HepG2 (cell line): ENCODE measurements around the gene FHIT. TPM values are rescaled to one million over a fixed set of nuclear protein-coding genes. Genes with fewer than 3 reads are reported as not detected.

Experiments
- FOSL2 ChIP-seq: sonication (generic); formaldehyde crosslinking; IDR thresholded peaks from 2 replicates; pipeline ENCODE4 v1.4.0; 2020; ENCODE audit warnings: missing genetic modification reagents
- FOXA3 ChIP-seq: IDR thresholded peaks from 2 replicates; pipeline ENCODE4 v1.6.1; 2016; ENCODE audit warnings: missing genetic modification reagents, missing compliant biosample characterization
- HNF4A ChIP-seq: sonication (generic); formaldehyde crosslinking; IDR thresholded peaks from 2 replicates; pipeline ENCODE4 v1.4.0; 2020; ENCODE audit warnings: missing genetic modification reagents
- KLF16 ChIP-seq, 2 experiments: sonication (generic) in 1 of 2; formaldehyde crosslinking in 1 of 2; IDR thresholded peaks; 2 replicates each; pipeline versions ENCODE4 v1.6.1 to v1.8.0; 2016 to 2023; ENCODE audit warnings: missing genetic modification reagents in 2 of 2, missing compliant biosample characterization in 1 of 2
- LCORL ChIP-seq, 2 experiments: fragments of 450-650 bp in 1 of 2; sonication (generic) in 1 of 2; formaldehyde crosslinking in 1 of 2; IDR thresholded peaks; 2 replicates each; pipeline versions ENCODE4 v1.5.0 to v1.6.1; 2017 to 2020; ENCODE audit warnings: antibody characterized with exemption in 1 of 2, missing genetic modification reagents in 1 of 2
- POGZ ChIP-seq: sonication (generic); formaldehyde crosslinking; IDR thresholded peaks from 2 replicates; pipeline ENCODE4 v1.4.0; 2020; ENCODE audit warnings: mild to moderate bottlenecking, missing genetic modification reagents
- SALL1 ChIP-seq: sonication (generic); formaldehyde crosslinking; IDR thresholded peaks from 2 replicates; pipeline ENCODE4 v1.8.0; 2022; ENCODE audit warnings: mild to moderate bottlenecking, missing genetic modification reagents
- SPEN ChIP-seq: sonication (generic); formaldehyde crosslinking; IDR thresholded peaks from 2 replicates; pipeline ENCODE4 v1.5.1; 2020; ENCODE audit warnings: low read depth, mild to moderate bottlenecking, missing genetic modification reagents
- ZNF12 ChIP-seq: sonication (generic); formaldehyde crosslinking; IDR thresholded peaks from 2 replicates; pipeline ENCODE4 v1.5.0; 2020; ENCODE audit warnings: missing genetic modification reagents
- ZNF124 ChIP-seq: sonication (generic); formaldehyde crosslinking; IDR thresholded peaks from 2 replicates; pipeline ENCODE4 v1.4.0; 2020; ENCODE audit warnings: missing genetic modification reagents
- ZNF224 ChIP-seq: sonication (generic); formaldehyde crosslinking; IDR thresholded peaks from 2 replicates; pipeline ENCODE4 v1.5.0; 2020; ENCODE audit warnings: mild to moderate bottlenecking, missing genetic modification reagents
- ZNF225 ChIP-seq: sonication (generic); formaldehyde crosslinking; IDR thresholded peaks from 2 replicates; pipeline ENCODE4 v1.4.0; 2020; ENCODE audit warnings: mild to moderate bottlenecking, missing genetic modification reagents
- ZNF33B ChIP-seq: sonication (generic); formaldehyde crosslinking; IDR thresholded peaks from 2 replicates; pipeline ENCODE4 v1.5.1; 2020; ENCODE audit warnings: mild to moderate bottlenecking, missing genetic modification reagents
- ZNF343 ChIP-seq: sonication (generic); formaldehyde crosslinking; IDR thresholded peaks from 2 replicates; pipeline ENCODE4 v1.4.0; 2020; ENCODE audit warnings: mild to moderate bottlenecking, missing genetic modification reagents
- polyA plus RNA-seq, 8 experiments: library from polyadenylated mRNA; depleted of rRNA in 3 of 8; stranded (reverse) in 7 of 8; unstranded in 1 of 8; fragments of >200 nt; fragmentation: Illumina TruSeq in 4 of 8; extraction: Trizol in 4 of 8; gene quantifications; 2 replicates each; pipeline versions ENCODE4 v1.2.1 to v1.2.3, GENCODE V29; 2011 to 2016; ENCODE audit warnings: low read depth in 4 of 8, missing spikeins in 1 of 8, mixed read lengths in 1 of 8; ENCODE audit not compliant: insufficient read depth in 1 of 8
- total RNA-seq, 5 experiments: library from RNA; depleted of rRNA; stranded (reverse); fragments of >200 nt; fragmentation: Illumina TruSeq; extraction: Trizol; gene quantifications; 2 replicates each; pipeline ENCODE4 v1.2.3, GENCODE V29; 2016; ENCODE audit warnings: low read depth in 1 of 5
- TF ChIP-seq, protein P1 (sequence below): sonication (generic); formaldehyde crosslinking; IDR thresholded peaks from 2 replicates; pipeline ENCODE4 v1.4.0; 2020; ENCODE audit warnings: missing genetic modification reagents
- TF ChIP-seq, protein P2 (sequence below): sonication (generic); formaldehyde crosslinking; IDR thresholded peaks from 2 replicates; pipeline ENCODE4 v1.5.0; 2020; ENCODE audit warnings: missing genetic modification reagents
- TF ChIP-seq, protein P3 (sequence below): sonication (generic); formaldehyde crosslinking; IDR thresholded peaks from 2 replicates; pipeline ENCODE4 v1.5.1; 2020; ENCODE audit warnings: mild to moderate bottlenecking, missing genetic modification reagents, moderate library complexity
- TF ChIP-seq, protein P4 (sequence below): sonication (generic); formaldehyde crosslinking; IDR thresholded peaks from 2 replicates; pipeline ENCODE4 v1.4.0; 2020; ENCODE audit warnings: missing genetic modification reagents

Gene FHIT
- total and polyA plus RNA-seq, 2 of the 13 experiments (the other 11 are each of a cell fraction or from before 2014, with no cell fraction given), result 4.0 to 4.6 TPM

DNA sequence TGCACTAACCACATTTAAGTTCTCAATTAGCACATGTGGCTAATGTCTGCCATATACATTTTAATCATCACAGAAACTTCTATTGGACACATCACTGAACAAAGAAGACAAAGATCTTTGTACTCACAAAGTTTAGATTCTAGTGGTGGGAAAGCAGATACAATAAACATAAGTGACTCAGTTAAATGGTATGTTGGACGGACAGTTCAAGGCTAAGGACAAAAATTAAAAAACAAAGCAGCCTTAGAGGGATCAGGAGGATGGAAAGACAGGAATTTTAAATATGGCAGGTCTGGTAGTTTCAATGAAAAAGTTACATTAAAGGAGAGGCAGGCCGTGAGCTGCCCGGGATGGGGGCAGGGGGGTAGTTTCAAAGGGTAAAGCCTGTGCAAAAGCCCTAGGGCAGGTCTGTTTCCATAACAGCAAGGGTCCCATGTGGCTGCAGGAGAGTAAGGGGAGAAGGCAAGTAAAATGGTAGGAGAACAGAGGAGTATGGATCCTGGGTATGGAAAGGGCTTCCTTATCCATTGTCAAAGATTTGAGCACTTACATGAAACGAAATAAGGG lies 220.7 kb downstream of the FHIT start (continued):
- TF ChIP-seq, protein P1, sequence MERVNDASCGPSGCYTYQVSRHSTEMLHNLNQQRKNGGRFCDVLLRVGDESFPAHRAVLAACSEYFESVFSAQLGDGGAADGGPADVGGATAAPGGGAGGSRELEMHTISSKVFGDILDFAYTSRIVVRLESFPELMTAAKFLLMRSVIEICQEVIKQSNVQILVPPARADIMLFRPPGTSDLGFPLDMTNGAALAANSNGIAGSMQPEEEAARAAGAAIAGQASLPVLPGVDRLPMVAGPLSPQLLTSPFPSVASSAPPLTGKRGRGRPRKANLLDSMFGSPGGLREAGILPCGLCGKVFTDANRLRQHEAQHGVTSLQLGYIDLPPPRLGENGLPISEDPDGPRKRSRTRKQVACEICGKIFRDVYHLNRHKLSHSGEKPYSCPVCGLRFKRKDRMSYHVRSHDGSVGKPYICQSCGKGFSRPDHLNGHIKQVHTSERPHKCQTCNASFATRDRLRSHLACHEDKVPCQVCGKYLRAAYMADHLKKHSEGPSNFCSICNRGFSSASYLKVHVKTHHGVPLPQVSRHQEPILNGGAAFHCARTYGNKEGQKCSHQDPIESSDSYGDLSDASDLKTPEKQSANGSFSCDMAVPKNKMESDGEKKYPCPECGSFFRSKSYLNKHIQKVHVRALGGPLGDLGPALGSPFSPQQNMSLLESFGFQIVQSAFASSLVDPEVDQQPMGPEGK (CRISPR knock-in tag), result peak; percentile 37; the same call in 1 of the 2 replicates
- TF ChIP-seq ZNF33B, result no peak
- TF ChIP-seq, protein P2, sequence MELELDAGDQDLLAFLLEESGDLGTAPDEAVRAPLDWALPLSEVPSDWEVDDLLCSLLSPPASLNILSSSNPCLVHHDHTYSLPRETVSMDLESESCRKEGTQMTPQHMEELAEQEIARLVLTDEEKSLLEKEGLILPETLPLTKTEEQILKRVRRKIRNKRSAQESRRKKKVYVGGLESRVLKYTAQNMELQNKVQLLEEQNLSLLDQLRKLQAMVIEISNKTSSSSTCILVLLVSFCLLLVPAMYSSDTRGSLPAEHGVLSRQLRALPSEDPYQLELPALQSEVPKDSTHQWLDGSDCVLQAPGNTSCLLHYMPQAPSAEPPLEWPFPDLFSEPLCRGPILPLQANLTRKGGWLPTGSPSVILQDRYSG (CRISPR knock-in tag), result no peak
- TF ChIP-seq POGZ (CRISPR knock-in tag), result peak; percentile 83; the same call in 1 of the 2 replicates
- no peak for TF ChIP-seq ZNF224 (CRISPR knock-in tag)
- TF ChIP-seq HNF4A, result peak; percentile 49; the same call in 1 of the 2 replicates
- peak; percentile 84 for TF ChIP-seq FOSL2 (CRISPR knock-in tag)
- peak in 1 of 2 experiments; percentile 39; a peak in 1 of 4 replicates for TF ChIP-seq KLF16 (CRISPR knock-in tag; IDR thresholded peaks at IDR 0.05)
- TF ChIP-seq ZNF225 (CRISPR knock-in tag), result no peak
- TF ChIP-seq ZNF124, result no peak
- TF ChIP-seq, protein P3, sequence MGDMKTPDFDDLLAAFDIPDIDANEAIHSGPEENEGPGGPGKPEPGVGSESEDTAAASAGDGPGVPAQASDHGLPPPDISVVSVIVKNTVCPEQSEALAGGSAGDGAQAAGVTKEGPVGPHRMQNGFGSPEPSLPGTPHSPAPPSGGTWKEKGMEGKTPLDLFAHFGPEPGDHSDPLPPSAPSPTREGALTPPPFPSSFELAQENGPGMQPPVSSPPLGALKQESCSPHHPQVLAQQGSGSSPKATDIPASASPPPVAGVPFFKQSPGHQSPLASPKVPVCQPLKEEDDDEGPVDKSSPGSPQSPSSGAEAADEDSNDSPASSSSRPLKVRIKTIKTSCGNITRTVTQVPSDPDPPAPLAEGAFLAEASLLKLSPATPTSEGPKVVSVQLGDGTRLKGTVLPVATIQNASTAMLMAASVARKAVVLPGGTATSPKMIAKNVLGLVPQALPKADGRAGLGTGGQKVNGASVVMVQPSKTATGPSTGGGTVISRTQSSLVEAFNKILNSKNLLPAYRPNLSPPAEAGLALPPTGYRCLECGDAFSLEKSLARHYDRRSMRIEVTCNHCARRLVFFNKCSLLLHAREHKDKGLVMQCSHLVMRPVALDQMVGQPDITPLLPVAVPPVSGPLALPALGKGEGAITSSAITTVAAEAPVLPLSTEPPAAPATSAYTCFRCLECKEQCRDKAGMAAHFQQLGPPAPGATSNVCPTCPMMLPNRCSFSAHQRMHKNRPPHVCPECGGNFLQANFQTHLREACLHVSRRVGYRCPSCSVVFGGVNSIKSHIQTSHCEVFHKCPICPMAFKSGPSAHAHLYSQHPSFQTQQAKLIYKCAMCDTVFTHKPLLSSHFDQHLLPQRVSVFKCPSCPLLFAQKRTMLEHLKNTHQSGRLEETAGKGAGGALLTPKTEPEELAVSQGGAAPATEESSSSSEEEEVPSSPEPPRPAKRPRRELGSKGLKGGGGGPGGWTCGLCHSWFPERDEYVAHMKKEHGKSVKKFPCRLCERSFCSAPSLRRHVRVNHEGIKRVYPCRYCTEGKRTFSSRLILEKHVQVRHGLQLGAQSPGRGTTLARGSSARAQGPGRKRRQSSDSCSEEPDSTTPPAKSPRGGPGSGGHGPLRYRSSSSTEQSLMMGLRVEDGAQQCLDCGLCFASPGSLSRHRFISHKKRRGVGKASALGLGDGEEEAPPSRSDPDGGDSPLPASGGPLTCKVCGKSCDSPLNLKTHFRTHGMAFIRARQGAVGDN (CRISPR knock-in tag), result no peak
- no peak for TF ChIP-seq ZNF343 (CRISPR knock-in tag)
- TF ChIP-seq LCORL (IDR thresholded peaks at IDR 0.05), result peak; percentile 58; the same call in 1 of the 2 replicates
- TF ChIP-seq LCORL (CRISPR knock-in tag; IDR thresholded peaks at IDR 0.05), result no peak
- TF ChIP-seq ZNF12 (CRISPR knock-in tag), result 0 out of 2 replicates have a peak, but pooled peaks have one; percentile 36
- TF ChIP-seq SALL1, result peak; percentile 26; the same call in 1 of the 2 replicates
- no peak for TF ChIP-seq SPEN (CRISPR knock-in tag)
- TF ChIP-seq, protein P4, sequence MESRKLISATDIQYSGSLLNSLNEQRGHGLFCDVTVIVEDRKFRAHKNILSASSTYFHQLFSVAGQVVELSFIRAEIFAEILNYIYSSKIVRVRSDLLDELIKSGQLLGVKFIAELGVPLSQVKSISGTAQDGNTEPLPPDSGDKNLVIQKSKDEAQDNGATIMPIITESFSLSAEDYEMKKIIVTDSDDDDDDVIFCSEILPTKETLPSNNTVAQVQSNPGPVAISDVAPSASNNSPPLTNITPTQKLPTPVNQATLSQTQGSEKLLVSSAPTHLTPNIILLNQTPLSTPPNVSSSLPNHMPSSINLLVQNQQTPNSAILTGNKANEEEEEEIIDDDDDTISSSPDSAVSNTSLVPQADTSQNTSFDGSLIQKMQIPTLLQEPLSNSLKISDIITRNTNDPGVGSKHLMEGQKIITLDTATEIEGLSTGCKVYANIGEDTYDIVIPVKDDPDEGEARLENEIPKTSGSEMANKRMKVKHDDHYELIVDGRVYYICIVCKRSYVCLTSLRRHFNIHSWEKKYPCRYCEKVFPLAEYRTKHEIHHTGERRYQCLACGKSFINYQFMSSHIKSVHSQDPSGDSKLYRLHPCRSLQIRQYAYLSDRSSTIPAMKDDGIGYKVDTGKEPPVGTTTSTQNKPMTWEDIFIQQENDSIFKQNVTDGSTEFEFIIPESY (CRISPR knock-in tag), result no peak
- peak; percentile 44 for TF ChIP-seq FOXA3 (CRISPR knock-in tag)
